A204.1 (cell line): Measurements from ENCODE around the gene GATAD1.
"Not testable (repeated sequence)": the region's sequence is repeated elsewhere in the genome, so short reads cannot be mapped to it uniquely, and the experiment has no call there.

Source experiments
- FAIRE-seq: peaks from 2 replicates; lab custom pipeline; 2012; peaks lifted over from hg19 to GRCh38; lab: Jason Lieb, UNC

Gene GATAD1, protein sequence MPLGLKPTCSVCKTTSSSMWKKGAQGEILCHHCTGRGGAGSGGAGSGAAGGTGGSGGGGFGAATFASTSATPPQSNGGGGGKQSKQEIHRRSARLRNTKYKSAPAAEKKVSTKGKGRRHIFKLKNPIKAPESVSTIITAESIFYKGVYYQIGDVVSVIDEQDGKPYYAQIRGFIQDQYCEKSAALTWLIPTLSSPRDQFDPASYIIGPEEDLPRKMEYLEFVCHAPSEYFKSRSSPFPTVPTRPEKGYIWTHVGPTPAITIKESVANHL

DNA sequence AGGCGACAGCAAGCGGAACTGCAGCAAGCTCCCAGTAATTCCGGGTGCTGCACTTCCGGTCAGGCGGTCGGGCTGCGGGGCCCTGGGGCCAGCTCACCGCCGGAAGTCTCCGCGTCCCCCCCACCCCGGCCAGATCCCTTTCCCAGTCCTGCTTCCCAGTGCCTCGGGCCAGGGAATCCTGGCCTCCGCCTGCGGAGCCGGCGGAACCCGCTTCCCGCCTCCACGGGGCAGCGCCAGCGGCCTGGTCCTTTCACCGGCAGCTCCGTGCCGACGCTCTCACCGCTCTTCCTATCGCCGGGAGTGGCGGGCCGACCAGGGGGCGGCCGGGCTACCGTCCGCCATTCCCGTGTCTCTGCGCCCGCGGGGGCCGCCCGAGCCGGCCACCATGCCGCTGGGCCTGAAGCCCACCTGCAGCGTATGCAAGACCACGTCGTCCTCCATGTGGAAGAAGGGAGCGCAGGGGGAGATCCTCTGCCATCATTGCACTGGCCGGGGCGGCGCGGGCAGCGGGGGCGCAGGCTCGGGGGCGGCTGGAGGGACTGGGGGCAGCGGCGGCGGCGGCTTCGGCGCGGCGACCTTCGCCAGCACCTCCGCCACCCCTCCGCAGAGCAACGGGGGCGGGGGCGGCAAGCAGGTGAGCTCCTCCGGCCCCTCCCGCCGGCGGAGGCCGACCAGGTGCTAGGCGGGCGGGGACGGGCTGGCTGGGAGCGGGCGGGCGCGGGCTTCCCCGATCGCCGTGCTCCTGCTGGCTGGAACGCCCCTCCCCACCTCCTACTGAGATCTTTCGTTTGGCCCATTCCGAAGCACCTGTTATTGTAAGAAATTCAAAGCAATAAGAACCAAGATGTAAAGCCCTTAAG lies at the start of gene GATAD1:
Gene GATAD1 (plus strand): TSS at position 138 of the 860 bp plus-strand sequence. CDS start 248 bp downstream, at position 386.
- no peak for FAIRE-seq

DNA sequence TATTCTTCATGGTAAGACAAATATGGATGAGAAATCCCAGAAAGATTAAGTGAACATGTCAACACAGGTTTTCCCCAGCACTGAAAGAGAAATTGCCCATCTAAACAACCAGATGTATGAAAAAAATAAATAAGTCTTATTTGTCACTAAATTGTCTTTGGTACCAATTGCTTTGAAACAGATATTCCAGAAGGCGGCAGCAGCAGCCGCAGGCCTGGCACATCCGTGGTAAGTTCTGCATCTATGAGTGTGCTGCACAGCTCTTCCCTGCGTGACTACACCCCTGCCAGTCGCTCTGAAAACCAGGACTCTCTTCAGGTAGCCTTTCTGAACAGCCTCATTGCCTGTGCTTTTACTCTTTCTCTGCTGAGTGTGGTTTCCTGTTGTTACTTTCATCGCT lies 49.7 kb upstream of the GATAD1 start:
- no peak for FAIRE-seq

DNA sequence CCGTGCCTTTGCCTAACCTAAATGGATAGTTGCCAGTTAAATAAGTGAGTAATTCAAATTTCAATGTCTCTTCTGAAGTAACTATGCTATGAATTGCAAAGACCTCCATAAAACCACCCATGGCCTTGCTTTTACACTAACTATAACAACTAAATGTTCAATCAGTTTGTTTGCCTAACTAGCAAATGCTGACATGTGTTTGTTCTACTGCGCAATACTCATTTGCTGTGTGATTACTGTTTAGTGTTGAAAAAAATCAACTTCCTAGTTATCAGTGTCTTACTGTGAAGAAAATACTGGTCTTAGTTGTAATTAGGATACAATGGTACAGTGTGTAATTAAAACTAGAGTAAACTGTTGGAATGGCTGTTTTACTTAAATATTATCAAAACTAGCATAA lies 47.3 kb upstream of the GATAD1 start:
- no peak for FAIRE-seq

DNA sequence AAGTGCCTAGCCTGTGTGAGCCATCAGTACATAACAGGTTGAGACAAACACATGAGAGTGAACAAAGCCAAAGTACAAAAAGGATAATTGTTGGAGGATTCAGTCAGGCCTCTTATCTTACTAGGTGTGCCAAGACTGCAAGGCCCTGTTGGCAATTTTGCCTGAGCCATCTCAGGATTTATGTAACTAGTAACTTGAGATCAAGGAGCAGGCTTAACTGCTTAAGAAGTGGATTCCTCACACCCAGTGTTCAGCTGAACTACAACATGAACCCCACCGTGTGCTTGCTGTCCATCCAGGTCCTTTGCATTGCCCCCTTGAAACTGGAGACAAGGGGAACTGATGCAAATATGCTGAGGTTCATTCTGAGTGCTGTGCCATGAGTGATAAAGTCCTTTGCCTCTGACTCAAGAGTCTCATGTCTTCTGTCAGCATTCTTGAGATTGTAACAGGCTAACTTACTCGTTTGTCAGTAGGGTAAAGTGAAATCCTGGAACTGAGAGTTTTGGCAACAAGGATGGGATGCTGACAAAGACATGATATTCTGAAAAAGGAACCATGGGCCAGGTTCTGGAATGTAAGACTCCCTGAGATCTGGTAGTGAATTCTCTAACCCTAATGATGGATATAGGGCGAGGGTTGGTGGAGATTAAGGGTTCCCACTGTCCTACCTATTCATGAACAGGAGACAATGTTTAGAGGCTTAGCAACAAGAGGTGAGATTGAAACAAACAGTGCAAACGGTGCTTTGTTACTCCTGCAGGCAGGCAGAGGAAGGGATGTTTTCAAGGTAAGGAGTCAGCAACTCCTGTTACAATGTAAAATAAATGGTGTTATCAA lies 44.1 kb upstream of the GATAD1 start:
- no peak for FAIRE-seq

DNA sequence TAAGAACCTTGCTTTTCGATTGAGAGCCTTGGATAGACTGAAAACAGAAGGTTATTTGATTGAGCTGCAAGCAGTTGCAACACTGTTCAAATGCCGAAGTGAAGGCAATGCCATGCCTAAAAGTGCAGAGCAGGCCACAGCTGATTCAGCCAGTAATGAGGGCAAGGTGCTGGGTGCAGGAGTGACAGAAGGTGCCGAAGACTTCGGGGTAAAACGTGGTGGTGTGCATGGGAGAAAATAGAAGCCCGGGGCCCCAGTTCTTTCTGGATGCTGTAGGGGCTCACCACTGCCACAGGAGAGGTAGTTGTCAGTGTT lies 43.6 kb upstream of the GATAD1 start:
- FAIRE-seq = no peak

DNA sequence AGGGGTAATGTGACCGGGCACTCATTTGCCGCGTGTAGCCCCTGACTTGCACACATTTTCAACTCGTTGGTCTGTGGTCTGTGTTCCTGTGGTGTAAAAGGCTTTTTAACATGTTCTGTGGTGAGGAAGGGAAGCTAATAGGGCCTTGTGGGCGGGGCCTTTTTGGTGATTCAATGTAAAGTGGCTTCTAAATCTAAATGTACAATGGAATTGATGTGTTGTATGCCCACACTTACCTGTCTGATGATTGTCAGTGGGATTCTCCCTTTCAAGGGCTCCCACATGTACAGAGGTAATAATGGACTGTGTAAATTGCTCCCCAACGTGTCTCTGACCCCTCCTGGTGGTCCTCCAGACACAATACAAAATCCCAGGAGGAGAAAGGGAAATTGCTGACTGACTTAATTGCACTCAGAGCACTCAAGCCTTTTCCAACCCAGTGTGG lies 43.1 kb upstream of the GATAD1 start:
- no peak for FAIRE-seq

DNA sequence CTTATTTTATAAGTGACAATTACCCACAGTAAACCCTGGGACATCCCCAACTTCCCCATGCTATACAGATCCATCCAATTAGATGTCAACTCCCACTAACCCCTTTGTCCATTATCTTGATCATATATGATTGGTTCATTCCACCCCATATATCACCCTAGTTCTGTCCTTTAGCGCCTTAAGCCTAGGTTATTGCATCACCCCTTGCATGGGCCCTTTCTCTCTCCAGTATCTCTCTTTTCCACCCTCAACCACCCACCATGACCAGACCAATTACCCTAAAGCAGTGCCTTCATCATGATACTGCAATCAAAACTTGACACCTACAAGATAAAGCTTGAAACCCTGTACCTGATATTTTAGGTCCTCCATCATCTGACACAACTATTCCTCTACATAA lies 37.9 kb upstream of the GATAD1 start:
- FAIRE-seq = no peak

DNA sequence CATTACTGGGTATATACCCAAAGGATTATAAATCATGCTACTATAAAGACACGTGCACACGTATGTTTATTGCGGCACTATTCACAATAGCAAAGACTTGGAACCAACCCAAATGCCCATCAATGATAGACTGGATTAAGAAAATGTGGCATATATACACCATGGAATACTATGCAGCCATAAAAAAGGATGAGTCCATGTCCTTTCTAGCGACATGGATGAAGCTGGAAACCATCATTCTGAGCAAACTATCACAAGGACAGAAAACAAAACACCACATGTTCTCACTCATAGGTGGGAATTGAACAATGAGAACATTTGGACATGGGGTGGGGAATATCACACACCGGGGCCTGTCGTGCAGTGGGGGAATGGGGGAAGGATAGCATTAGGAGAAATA lies 37.1 kb upstream of the GATAD1 start:
- not testable (repeated sequence) for FAIRE-seq

DNA sequence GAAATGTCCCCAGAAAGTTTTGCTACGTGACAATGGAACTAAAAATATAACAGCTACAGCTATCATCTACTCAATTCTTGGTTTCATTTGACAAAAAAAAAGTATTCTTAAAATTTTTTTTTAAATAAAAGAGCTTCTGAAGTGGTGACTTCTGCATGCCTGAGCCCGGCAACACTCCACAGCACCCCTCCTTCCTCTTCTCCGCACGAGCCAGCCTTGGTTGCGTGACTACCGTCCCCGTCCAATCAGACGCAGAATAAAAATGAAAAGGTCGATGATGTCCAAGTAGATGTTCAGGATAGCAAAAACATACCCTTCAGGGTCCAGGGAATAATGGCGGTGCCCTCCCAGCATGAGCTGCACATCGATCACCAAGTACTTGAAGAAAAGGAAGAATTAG lies 34.5 kb upstream of the GATAD1 start:
- no peak for FAIRE-seq

DNA sequence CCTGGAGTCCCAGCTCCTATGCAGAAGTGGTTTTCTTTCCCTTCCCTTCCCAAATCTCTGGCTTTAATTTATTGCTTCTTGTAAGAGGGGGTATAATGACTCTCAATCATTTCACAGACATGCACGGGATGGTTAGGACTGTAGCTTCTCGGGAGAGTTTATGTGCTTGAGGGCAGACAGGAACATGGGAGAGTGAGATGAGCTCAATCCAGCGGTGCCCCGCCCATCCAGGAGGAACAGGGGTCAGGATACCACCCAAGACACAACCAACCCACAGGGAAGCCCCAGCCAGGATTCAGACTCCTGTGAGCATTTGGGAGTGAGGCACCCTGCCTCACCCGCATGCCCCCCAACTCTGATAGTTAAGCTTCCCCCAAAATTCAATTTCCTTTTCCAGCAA lies 33.7 kb upstream of the GATAD1 start:
- FAIRE-seq = no peak

DNA sequence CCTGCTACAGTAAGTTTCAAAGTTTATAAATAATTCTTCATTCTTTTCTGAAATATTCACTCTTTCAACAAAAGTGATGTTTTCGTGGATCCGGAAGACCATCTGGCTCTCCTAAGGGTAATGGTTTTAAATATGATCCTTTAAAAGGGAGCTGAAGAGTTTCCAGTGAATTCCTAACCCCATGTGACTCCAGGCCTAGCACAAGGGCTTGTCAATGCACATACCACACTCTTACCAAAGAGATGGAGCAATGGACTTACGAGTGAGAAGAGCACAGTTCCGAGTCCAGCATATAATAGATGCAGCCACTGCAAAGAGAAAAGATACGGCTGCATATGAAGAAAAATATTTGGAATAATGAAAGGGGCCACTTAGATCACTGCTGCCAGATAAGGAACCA lies 32.1 kb upstream of the GATAD1 start:
- FAIRE-seq = no peak

DNA sequence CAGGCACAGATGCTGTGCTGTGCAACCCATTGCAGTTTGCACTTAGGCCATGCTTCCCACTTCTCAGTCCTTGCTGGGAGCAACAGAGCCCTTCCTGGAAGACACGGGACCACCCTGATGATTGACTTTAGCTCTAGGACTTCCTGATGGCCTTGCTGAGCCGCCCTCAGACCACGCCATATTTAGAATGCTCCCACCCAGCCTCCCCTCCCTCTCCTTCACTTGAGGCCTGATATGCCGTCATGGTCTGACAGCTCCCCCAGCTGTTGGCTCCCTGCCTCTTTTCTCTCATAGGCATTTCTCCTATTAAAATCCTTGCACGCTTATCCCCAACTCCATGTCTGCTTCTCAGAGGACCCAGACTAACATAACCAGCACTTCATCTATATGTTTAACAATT lies 29.4 kb upstream of the GATAD1 start:
- FAIRE-seq = no peak

DNA sequence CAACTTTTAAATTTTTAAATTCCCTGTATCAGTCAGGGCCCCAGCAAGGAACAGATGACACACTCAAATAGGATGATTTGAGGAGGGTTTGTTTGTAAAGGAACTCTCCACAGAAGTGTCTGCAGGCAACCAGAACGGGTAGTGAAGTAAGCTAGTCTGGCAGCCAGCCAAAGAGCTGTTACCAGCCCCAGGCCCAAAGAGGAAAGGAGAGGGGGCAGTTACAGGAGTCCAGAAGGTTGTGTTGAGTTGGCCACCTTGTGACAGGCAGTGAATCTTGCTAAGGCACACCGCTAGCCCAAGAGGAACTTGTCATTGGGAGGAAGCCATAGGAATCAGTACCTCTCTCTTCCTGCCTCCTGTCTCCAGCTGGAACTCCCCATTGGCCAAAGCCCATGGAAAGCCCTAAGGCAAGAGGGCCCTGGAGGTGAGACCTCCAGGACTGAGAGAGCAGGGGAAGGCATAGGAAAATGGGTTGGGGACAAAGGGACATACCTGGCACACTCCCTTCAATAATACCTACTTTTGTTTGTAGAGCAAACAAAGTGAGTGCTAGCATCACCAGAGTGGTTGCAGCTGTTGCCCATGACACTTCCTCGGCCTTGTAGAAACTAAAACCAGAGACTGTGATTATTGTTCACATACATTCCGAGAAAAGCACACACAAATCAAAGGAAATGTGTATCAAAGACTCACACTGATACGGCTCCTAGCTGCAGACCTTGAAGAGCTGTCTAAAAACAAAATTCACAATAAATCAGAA lies 25.4 kb upstream of the GATAD1 start:
- FAIRE-seq = no peak

DNA sequence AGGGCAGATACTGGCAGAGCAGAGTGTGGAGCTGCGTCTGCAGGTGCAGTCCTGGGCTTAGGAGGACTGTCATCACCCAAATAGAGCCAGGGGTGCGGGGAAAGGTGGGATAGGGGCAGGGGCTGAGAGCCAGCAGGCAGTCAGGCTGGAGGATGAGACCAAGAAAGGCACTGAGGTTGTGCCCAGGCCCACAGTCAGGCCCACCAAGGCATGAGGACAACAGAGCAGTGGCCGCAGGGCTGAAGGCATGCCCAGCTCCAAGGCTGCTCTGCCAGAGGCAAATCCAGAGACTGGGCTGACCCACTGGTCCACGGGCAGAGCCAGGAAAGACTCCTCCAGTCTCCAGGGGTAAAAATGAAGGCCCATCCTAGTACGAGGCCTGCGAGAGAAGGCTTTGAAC lies 24.4 kb upstream of the GATAD1 start:
- no peak for FAIRE-seq

DNA sequence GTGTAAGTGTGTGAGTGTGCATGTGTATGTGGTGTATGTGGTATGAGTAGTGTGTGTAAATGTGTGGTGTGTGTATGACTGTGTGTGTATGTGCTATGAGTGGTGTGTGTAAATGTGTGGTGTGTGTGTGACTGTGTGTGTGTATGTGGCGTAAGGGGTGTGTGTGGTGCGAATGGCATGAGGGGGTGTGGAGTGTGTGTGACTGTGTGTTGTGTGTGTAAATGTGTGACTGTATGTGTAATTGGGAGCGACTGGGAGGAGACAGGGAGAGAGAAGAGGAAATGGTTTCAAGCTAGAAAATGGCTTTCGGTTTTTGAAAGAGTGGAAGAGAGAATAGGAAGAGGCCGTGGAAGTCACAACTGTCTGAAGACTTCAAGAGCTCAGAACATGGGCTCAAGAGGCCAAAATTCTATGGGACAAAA lies 23.6 kb upstream of the GATAD1 start:
- FAIRE-seq = no peak

DNA sequence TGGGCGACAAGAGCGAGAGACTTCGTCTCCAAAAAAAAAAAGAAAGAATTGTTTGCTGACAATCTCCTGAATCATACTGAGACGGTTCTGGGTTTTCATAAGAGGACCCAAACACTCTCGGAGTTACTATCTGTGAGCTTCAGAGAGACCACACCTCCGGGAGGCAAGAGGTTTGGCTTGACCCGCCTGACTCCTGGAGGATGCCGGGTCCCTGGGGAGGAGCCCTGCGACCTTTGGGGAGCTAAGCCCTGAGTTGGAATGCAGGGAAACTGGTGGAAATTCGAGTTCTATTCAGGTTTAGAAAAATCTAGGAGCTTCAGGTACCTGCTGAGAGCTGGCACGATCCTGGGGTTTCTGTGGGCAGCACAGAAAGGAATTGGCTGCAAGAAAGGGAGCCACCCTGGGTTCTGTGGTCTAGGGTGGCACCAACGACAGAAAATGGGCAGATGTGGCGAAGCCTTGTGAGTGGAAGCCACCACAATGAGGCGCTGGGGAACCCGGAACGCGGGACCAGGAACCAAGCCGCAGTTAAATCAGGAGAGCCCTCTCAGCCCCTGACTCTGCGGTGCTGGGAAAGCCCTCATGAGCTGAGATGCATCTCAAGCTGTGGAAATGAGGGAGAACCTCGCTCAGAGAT lies 21.9 kb upstream of the GATAD1 start:
- no peak for FAIRE-seq

DNA sequence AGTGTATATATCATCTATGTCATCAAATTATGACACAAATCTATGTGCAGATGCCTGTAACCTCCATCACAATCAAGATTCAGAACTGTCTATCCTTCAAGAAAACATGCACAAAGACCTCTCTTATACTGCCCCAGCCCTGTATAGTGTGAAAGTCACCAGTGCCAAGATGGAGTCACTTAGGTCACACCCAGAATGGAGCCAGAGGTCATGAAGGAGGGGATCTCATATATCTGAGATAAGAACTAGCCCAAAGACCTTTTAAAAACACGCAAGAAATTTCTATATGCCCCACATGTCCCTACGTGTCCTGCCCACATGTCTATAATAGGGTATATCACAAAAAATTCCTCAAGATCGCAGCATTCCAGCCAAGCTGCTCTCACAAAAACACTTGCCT lies 20.1 kb upstream of the GATAD1 start:
- FAIRE-seq = no peak

DNA sequence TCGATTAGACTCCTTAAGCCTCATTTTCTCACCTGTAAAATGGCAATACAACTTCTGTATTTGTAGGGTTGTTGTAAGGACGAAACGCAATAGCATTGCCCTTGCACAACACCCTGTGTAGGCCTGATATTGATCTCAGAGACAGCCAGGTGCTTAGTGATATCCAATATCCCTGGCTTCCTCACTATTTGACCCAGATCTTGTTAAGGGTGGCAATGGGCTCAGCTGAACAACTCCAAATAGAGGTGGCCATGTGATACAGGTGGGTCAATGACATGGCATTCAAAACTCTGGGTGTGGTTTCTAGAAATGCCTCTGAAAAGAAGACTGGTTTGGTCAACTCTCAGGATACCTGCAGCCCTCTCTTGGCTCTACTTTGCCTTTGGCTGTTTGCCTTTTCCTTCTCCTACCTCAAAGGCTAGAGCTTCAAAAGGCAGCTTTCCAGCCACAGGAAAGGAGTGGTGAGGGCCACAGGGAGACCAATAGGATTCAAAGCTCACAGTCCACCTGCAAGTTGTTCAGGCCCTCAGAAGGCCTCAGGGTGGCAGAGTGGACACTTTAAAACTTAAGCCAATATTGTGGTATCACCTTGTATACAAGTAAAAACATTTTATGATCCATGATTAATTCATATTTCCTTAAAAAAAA lies 14.9 kb upstream of the GATAD1 start:
- FAIRE-seq = no peak

DNA sequence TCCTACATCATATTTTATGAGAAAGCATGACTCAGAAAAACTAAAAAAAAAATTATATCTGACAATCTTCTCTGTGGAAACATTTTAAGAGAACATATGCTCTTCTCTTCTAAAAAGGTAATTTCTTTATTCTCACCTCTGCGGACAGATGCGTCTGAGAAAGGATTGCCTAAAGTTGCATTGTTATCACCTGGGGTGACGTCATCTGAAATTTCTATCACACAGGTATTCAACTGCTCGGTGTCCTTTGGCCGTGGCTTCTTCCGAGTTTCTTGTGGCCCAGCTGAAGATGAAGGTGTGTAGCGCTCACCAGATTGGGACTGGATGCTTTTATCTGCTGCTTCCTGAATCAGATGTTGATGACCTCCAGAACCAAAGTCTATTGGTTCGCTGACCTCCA lies 14.3 kb upstream of the GATAD1 start:
- no peak for FAIRE-seq

DNA sequence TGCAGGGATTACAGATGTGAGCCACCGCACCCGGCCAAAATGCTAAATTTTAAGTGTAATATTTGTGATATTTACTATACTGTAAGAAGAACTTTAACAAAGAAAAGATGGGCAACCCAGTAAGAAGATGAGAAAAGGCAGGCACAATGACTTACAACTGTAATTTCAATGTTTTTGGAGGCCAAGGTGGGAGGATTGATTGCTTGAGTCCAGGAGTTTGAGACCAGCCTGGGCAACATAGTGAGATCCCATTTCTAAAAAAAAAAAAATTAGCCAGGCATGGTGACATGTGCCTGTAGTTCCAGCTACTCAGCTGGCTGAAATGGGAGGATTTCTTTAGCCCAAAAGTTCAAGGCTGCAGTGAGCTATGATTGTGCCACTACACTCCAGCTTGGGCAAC lies 11.7 kb upstream of the GATAD1 start:
- FAIRE-seq = no peak
